Activated CD4-positive, CD25-positive, alpha-beta regulatory T cell treated with anti-CD3 and anti-CD28 coated beads, Interleukin-2, amount 50 U/mL, for 24 hours (primary cell): Measurements from ENCODE around the gene MAS1.
"Not testable (repeated sequence)": the region's sequence is repeated elsewhere in the genome, so short reads cannot be mapped to it uniquely, and the experiment has no call there.

Experiments used
- ATAC-seq, 2 donors: fragments of 150-1000 bp; cut with Tn5 transposase; one replicate each; pipeline ENCODE4 v1.10.0; 2021; ENCODE audit warnings: mild to moderate bottlenecking in 1 of 2, moderate library complexity in 1 of 2

Gene MAS1

DNA sequence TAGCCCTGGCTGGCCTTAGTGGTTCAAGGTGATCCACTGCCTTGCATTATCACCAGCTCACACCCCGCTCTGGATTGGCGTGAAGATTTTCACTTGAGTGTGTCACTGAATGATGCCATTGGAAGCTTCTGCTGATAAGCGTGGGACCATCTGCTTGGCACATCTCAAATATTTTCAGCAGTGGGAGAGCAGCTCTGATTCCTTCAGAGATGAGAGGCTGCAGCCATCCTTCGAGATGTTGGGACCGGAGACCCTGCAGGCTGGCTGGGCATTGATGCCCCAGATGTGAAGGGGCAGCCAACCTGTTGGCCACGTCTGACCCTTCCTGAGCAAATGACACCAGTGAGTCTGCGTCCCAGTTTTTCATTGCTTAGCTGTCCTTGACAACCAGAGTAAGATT lies at the start of gene MAS1:
Gene MAS1 (plus strand): TSS at position 197 of the 400 bp plus-strand sequence. CDS start 15,968 bp downstream, outside the sequence.
- no peak for ATAC-seq

DNA sequence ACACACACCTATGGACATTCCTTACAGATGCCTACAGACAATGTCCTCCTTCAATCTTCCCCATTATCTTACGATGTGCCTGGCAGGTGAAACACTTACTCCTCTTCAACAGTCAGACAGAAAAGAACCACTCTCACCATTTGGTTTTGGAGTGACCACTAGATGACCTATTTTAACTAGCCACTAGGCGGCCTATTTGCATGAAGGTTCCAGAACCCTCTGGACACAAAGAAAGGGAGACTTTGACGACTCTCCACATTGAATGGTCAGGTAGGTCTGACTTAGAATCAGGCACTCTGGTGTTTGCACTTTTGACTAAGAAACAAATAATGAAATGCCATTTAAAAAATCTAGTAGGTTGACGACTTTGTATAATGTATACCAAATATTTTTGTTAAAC lies 48.8 kb upstream of the MAS1 start:
- no peak for ATAC-seq

DNA sequence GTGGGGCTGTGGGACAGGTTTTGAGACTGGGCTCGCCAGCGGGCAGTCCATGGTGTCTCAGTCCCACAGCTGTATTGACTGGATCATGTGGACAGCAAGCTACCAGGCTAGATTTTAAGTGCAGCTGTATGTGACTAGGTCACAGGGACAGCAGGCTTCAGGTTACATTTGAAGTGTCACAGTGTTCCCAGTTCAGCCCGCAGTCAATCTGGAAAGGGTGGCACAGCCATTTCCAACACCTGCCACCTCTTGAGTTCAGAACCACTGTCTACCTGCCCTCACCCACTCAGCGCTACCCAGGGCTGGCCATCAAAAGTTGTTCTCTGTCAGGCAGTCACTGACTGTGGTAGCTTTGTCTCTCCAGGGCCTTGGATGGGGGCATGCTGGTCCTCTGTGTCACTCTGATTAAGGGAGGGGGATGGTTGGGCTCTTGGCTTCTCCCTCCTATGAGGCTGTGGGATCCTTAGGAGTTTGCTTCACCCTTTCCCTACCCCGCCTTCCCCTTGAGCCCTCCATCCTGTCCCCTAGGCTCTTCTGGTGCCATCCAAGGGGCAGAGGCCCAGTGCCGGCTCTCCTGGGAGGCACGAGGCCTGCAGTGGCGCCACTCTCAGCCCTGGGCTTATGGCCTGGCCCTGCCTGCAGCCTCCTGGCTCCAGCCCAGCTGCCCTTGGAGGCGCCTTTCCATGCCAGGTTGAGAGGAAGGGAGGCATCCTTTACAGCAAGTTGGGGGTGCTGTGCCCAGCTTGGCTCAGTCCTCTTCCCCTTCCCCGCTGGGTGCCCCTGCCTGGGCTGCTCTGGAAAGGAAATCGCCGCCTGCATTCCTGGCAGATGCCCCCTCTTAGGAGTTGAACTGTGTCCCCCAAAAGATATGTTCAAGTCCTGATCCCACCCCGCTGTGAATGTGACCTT lies 45.8 kb upstream of the MAS1 start:
- ATAC-seq = no peak

DNA sequence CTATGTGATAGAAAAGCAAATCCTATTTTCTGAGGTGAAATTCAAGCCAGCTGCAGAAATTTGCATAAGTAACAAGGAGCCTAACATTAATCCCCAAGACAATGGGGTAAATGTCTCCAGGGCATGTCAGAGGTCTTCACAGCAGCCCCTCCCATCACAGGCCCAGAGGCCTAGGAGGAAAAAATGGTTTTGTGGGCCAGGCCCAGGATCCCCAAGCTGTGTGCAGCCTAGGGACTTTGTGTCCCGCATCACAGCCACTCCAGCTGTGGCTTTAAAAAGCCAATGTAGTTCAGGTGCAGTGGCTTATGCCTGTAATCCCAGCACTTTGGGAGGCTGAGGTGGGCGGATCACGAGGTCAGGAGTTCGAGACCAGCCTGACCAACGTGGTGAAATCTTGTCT lies 42.2 kb upstream of the MAS1 start:
- not testable (repeated sequence) for ATAC-seq

DNA sequence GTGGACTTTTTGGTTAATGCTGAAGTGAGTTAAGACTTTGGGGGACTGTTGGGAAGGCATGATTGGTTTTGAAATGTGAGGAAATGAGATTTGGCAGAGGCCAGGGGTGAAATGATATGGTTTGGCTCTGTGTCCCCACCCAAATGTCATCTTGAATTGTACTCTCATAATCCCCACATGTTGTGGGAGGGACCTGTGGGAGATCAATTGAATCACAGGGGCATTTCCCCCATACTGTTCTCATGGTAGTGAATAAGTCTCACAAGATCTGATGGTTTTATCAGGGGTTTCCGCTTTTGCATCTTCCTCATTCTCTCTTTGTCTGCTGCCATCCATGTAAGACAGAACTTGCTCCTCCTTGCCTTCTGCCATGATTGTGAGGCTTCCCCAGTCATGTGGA lies 40.9 kb upstream of the MAS1 start:
- not testable (repeated sequence) for ATAC-seq

DNA sequence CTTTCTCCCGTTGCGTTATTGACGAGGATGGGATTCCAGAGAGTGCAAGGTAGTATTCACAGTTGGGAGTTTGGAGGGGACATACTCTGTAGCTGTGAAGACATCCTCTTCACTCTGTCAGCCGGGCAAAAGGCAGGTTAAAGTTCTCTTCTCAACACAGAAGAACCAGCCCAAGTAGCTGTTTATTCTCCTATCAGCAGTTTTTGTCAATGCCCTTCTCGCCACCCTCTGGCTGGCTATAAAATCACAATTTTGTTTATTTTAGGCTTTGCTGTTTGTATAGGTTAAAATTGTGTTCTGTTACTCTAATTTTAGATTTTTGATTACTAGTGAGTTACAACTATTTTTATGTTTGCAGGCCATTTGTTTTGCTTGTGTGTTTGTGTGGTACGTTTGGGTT lies 37.9 kb upstream of the MAS1 start:
- ATAC-seq = no peak

DNA sequence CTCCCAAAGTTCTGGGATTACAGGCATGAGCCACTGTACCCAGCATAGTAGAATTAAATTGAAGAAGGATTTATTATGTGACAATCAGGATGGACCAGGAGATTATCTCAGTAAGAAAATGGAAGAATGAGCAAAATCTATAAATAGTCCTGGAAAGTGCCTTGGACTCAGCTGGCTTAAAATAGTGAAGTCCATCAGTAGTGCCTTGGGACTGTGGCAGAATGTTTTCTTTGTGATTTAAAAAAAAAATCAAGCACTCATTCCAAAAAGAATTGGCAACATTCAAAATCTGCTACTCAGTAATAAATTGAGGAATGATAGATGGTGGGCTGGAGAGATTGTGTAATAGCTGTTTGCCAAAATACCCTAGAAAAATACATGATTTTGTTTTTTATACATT lies 37.0 kb upstream of the MAS1 start:
- ATAC-seq = no peak

DNA sequence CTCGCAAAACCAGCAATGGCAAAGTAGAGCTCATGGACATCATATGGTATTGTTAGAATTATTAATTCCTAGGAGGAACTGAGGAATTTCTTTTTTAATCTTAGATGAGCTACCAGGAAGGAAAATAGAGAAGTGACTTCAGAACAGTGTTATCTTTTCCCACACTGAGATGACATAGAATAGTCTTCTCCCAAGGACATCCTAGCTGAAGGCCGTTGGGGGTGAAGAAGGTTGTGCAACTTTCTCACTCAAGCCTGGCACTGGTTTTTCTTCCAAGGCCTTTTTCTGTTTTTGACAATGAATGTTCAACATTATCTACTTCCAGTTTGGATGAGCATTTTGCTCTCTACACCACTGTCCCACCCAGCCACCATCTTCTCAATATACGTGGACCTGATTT lies 35.8 kb upstream of the MAS1 start:
- ATAC-seq = no peak

DNA sequence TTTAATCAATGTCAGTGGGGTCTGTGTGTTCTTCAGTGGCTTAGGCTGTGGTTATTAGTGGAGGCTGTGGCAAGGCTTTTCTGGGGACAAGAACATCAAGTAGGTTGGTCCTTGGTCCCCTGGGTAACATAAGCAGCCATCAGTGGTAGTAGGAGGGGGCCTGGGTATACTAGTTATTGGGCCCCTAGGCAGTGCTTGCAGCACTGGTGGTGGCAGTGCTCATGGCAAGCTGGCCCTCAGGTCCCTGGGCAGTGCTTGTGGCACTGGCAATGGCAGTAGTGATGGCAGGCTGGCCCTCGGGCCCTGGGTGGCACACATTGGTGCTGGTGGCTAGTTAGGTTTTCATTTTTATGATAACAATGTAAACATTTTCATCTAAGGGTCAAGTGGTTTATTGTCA lies 32.5 kb upstream of the MAS1 start:
- no peak for ATAC-seq

DNA sequence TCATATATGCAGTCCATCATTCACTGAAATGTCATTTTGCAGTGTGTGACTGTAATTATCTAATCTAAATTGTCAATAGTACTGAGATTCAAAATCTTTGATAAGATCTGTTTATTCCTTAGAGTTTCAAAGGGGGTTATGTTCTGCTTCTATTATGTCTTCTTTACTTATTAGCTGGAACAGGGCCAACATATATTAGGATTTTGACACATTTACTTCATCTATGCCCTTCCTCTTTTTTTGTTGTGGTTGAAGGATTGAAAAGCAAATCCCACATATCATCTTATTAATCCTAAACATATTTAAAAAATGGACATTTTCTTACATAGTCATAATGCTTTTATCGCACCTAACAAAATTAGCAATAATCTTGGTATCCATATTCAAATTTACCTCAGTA lies 30.3 kb upstream of the MAS1 start:
- no peak for ATAC-seq

DNA sequence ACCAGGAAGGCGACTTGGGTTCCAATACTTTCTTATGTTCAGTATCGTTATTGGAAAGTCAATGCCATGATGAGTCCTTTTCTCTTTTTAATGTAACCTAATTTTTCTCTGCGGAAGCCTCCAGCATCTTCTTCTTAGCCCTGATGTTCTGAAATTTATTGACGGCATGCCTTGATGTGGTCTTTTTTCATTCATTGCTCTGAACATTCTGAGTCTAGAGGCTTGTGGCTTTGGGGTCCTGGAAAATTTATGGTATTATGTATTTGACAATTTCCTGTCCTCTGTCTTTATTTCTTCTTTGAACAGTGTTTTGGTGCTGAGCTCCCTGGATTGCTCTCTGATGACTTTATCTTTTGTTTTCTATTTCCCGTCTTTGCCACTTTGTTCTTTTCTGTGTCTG lies 28.7 kb upstream of the MAS1 start:
- no peak for ATAC-seq

DNA sequence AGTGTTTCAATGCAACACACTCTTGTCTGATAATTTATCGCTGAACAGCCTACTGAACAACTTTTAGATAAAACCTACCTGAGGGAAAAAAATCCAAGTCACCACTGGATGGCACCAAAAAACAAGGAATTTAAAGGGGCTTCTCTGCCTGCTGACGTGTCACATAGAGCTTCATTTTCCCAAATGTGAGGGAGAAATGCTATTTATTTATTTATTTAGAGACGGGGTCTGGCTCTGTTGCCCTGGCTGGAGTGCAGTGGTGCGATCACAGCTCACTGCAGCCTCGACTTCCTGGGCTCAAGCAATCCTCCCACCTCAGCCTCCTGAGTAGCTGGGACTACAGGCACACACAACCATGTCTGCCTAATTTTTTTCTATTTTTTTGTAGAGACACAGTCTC lies 27.4 kb upstream of the MAS1 start:
- not testable (repeated sequence) for ATAC-seq

DNA sequence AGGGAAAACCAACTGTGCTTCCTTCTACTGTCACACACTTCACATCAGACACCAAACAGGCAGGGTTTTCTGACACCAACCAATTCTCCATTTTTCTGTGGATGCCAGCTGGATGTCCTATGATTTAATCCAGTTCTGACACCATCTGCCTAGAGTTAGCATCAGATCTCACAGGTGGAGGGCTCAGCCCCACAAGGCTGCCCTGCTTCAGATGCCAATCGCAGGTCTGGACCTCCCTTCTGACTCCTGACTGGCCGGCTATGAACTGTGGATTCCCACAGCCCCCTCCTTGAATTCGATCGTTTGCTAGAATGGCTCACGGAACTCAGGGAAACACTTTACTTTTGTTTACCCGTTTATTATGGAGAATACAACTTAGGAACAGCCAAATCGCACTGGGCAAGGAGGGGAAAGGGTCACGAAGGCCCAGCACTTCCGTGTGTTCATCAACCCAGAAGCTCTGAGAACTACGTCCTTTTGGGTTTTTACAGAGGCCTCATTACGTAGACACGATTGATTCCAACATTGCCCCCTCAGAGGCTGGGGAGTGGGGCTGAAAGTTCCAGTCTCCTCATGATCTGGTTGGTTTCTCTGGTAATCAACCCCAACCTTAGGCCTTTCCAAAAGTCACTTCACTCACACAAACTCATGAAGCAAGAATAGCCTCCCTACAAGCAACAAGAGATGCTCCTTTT lies 25.4 kb upstream of the MAS1 start:
- no peak for ATAC-seq

DNA sequence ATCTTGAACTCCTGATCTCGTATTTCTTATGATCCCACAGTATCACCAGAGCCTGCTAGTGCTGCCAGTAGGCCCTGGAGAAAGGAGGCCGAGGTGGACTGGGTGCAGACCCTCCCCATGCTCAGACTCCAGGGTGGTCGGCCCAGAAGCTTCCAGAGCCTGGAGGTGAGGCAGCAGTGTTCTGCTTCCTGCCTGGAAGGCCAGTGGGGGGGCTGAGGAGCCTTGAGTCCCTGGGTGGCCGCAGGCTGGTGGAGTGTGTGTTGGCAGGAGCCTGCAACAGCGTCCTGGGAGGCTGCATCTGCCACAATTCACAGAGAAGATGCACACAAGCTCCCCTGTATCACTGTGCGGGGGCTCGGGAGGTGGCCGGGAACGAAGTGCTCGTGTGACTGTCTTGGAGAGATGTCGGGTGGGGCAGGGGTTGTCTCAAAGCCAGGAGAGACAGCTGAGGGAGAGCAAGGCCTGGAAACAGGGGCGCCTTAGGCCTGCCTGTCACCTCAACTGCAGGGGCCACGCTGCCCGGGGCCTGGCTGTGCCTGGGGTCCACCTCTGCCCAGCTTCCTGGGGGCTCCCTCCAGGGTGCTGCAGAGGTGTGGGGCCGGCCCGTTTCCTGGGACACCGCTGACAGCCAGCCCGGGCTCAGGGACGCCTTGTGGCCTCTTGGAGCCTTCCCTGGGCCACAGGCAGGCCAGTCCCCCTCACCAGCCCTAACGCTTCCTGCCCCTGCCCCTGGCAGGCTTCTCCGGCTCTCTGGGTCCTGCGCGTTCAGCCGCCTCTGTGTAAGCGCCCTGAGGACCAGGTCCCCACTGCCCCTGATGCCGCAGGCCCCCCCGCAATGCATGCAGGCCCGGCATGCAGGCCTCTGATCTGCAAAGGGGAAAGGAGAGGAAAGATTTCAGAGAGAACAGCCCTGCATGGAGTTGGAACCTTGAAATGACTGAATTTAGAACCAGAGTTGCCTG lies 24.2 kb upstream of the MAS1 start:
- ATAC-seq = no peak

DNA sequence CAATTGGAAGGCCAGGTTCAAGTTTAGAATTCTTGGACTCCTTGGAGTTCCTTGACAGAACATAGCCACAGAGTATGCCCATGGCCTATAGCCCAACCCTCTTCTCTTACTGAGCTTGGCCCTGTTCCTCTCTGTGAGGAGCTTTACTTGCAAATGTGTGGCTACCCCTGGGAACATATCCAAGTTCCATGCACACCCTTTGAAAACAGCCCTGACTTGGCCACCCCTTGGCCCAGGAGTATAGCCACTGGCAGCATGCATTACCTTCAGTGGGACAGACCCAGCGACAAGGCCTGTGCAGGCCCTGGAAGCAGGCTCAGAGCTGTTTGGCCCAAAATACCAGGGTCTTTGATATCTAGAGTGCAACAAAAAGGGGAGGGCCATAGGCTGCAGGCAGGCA lies 19.5 kb upstream of the MAS1 start:
- no peak for ATAC-seq

DNA sequence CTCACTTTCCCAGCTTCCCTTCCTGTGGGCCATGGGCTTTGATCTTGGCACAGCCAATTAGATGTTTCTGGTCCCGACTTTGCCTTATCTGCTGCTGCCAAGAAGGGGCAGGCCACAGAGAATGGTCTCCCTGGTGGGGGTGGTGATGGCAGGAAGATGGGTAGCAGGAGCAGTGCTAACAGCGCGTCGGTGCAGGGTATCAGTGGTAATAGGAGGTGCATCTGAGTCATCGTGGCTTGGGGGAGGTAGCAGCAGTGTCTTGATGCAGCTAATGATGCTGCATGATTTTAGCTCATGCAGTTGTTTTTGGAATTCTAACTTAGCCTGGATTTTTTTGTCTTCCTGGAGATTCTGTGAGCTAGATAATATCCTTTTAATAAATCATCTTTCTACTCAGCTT lies 18.9 kb upstream of the MAS1 start:
- peak in 1 of 2 donors; percentile 48 for ATAC-seq

DNA sequence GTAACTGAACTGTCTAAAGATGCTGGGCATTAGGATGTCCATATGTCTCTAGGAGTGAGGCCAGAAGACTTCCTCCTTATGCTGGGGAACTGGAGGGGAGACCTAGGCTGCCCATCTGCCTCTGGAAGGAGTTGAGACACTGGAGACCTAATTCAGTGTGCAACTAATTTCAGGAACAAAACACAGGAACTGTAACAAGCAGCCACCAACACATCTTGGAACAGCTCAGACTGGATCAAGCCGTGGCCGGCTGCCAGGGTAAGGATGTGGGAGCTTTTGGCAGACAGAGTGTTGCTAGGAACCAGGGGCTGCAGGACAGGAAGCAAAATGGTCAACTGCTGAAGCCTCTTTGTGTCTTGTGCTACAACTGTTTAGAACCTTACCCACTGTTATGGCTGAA lies 16.4 kb upstream of the MAS1 start:
- no peak for ATAC-seq

DNA sequence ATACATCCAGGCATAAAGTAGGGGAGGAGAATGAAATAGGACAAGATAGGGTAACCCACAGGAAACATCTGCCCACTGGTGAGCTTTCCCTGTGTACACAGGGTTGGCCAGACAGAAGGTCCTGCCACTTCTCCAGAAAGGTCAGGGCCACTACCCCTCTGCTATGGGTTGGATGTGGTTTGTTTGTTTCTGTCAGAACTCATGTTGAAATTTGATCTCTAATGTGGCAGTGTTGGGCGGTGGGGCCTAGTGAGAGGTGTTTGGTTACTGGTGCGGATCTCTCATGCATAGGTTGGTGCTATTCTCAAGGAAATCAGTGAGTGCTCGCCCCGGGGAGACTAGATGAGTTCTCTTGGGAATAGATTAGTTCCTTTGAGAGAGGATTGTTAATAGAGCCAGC lies 15.6 kb upstream of the MAS1 start:
- ATAC-seq = no peak

DNA sequence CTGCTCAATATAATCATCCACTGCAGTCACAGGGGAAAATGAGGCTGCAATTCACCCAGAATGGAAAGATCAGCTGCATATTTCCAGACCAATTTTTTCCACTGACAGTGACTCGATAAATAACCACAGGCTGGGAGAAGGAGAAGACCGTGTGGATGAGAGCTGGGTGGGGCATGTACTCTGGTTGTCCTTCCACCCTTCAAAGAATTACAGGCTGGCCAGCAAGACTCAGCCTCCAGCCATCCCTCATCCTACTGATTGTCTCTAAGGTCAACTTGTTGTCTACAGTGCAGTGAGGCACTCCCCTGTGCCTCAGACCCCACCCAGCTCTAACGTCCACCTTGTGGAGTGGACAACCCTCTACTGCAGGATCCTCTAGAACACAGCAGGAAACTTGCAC lies 14.5 kb upstream of the MAS1 start:
- ATAC-seq = no peak

DNA sequence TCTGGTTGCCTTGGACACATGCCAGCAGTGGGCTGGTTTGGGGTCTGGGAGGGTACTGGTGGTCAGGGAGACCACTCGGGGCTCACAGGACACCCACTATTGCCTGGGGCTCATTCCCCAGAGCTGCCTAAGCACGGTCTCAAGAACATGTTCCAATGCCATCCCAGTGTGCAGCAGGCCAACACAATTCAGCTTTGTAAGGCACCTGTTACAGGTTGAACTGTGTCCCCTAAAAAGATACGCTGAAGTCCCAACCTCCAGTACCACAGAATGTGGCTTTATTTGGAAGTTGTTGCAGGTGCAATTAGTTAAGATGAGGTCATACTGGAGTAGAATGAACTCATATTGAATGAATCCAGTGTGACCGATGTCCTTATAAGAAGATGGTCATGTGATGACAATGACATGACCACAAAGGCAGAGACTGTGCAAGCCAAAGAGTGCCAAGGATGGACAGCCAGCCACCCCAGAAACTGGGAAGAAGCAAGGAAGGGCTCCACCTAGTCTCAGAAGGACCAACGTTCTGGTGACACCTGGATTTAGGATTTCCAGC lies 13.5 kb upstream of the MAS1 start:
- ATAC-seq = no peak

DNA sequence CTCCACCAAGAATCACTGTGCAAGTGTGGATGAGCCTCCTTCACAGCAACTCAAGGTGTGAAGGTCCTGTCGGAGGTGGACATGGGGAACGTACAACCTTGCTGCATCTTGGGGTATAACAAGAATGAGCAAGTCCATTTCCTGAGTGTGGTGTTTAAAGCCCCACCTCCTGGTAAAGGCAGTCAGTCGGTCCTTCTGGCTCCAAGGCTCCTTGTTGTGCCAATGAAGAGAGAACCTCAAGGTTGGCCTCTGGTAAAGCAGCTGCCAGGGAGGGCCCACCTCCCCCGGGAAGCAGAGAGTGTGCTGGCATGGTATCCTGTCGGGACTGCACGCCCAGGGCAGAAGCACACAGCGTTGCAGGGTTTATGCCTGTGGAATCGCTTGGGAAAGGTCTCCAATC lies 12.4 kb upstream of the MAS1 start:
- no peak for ATAC-seq

DNA sequence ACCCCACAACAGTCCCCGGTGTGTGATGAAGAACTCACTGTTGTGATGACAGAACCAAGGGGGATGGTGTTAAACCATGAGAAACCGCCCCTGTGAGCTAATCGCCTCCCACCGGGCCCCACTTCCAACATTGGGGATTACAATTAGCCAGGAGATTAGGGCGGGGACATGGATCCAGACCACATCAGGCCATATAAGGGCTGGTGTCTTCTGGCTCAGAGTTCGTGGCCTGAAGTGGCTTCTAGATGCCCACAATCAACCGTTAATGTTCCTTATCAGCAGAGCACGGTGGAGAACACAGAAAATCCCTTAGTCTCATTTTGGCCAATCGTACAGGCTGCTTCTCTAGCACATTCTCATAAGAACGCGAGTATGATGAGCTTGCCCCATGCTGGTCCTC lies 10.9 kb upstream of the MAS1 start:
- no peak for ATAC-seq
